DOHH2 (cell line): Measurements from ENCODE around the gene DPH6.

Source experiments
- EZH2phosphoT487 ChIP-seq: fragments of 200-600 bp; sonication (generic); IDR thresholded peaks from 2 replicates; pipeline ENCODE4 v1.6.1; 2017; ENCODE audit warnings: borderline replicate concordance, mild to moderate bottlenecking, antibody characterized with exemption, low read length, moderate library complexity, mixed read lengths
- TF ChIP-seq, protein P1 (sequence below): fragments of 200-600 bp; sonication (generic); IDR thresholded peaks from one replicate; pipeline ENCODE4 v1.5.1; 2014; ENCODE audit warnings: antibody characterized with exemption, mild to moderate bottlenecking, low read depth, low read length; ENCODE audit not compliant: poor library complexity, severe bottlenecking

DNA sequence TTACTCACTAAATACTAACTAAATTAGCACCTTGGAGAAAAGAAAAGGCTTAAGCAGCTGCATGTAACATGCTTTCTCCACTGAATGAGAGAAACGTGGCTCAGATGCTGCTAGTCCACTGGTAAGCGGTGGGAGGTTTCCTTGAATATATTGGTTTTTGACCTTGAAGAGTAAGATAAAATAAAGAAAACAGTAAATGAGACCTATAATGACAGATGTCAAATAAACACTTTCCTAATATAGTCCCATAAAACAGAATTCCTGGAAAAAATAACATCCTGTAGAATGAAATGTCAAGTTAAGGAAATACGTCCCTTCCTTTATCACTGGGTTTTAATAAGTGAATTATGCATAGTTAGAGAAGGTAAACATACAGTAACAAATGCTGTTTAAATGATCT is 215.0 kb downstream of the DPH6 start:
- TF ChIP-seq, protein P1, sequence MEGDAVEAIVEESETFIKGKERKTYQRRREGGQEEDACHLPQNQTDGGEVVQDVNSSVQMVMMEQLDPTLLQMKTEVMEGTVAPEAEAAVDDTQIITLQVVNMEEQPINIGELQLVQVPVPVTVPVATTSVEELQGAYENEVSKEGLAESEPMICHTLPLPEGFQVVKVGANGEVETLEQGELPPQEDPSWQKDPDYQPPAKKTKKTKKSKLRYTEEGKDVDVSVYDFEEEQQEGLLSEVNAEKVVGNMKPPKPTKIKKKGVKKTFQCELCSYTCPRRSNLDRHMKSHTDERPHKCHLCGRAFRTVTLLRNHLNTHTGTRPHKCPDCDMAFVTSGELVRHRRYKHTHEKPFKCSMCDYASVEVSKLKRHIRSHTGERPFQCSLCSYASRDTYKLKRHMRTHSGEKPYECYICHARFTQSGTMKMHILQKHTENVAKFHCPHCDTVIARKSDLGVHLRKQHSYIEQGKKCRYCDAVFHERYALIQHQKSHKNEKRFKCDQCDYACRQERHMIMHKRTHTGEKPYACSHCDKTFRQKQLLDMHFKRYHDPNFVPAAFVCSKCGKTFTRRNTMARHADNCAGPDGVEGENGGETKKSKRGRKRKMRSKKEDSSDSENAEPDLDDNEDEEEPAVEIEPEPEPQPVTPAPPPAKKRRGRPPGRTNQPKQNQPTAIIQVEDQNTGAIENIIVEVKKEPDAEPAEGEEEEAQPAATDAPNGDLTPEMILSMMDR = no peak
- TF ChIP-seq EZH2phosphoT487 = no peak
